GM19452 (cell line): Measurements from ENCODE around the gene GLRX5.
"Not testable (repeated sequence)": the region's sequence is repeated elsewhere in the genome, so short reads cannot be mapped to it uniquely, and the experiment has no call there.

Experiments used
- ATAC-seq: cut with Tn5 transposase; IDR thresholded peaks from one replicate; pipeline ENCODE4 v1.9.1; 2021; ENCODE audit not compliant: unreplicated experiment

Gene GLRX5

DNA sequence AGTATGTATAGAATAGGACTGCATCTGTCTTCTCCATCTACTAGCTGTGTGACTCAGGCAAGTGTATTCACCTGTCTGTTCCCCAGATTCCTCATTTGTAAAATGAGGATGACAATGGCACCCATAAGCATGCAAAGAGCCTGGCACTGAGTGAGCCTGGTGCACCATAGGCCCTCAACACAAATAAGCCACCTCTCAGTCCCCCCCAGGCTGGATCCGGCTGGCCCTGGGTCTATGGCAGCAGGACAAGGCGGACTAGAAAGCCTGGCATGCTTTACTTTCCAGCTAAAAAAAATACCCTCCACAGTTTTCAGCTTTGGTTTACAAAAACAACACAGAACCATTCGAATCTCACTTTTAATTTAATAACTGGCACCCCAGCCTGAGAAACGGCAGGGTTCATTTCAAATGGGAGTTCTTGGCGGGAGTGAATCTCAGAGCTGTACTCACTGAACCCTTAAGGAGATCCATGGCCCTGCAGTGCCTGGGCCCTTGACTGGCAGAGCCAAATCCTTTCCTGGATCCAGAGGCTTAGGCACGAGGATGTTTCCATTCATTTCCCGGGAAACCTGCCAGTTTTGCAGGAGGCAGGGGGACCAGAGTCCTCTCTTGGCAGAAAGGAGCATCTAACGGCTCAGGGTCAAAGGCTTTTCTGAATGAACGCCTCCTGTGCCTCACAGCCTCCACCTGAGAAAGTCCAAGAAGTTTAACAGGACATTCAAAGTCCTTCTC is 36.1 kb upstream of the GLRX5 start:
- no peak for ATAC-seq

DNA sequence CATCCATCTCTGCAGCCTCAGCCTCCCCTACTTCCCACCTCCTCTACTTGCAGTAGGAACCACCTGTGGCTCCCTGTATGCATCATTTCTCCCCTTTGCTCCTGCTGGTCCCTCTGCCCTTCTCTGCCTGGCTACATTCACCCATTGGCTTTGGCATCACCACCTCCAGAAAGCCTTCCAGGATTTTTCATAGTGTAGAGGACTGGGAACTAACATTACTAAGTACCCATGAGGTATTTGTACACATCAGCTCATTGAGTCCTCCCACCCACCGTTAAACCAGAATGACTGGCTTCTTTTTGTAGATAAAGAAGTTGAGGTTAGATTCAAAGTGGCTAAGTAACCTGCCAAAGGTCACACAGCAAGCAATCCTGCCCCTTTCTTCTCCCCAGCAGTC is 35.5 kb upstream of the GLRX5 start:
- ATAC-seq, result no peak

- no peak for ATAC-seq
Measured at GRCh38 chr14:95500201-95500681, 34.6 kb upstream of the GLRX5 start.

DNA sequence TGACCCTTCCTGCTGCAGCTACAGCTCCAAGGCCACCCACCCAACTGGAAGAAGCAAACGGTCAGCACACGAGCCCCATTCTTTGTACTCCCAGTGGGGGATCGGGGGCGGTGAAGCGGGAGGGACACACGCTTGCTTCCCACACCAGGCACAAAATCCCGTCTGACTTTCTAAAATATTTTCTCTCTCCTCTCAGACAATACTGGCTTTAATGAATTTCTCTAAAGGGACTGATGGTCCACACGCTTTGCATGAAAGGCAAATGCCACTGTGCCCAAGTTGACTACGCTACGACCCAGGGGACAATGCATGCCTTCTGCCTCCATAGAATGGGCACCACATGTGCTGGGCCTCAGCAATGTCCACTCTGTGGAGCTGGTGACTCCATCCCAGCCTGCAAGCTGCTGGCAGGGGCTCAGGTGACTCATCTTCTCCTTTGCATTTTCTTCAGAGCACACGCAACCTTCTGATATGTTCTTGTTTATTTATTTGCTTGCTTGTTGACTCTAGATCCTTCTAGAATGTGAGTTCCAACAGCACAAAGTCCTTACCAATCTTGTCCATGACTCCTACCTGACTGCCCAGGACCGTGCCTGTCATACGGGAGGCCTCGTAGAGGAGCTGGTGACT is 34.0 kb upstream of the GLRX5 start:
- no peak for ATAC-seq

- no peak for ATAC-seq
Measured at GRCh38 chr14:95502381-95502950, 32.4 kb upstream of the GLRX5 start.

GRCh38 chr14:95503365-95504134 is 31.3 kb upstream of the GLRX5 start:
- peak; percentile 45 for ATAC-seq

GRCh38 chr14:95504135-95505029 is 30.5 kb upstream of the GLRX5 start:
- ATAC-seq, result peak; percentile 29

DNA sequence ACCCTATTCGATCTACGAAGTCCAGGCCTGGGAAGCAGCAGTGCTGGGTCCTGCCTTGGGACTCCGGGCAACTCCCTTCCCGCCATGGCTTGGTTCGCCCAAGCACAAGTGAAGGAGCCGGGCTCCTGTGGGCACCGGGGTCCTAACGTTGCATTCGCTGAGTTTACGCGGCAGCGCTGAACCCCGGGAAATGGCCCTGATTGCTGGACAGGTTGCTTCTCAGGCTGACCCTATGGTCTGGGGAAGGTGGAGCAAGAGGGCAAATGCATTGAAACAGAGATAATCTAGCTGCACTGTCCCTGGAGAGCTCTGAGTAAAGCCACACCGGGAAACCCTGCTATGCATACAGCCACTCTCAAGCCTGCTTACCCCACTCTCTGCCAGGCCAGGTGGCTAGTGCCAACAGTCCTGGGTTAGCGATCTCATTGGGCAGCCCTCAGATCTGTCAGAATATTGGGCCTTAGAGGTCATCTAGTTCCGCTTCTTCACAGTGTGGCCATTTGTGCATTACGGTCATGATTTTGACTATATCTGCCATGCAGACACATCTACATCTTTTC is 29.7 kb upstream of the GLRX5 start:
- peak; percentile 47 for ATAC-seq

DNA sequence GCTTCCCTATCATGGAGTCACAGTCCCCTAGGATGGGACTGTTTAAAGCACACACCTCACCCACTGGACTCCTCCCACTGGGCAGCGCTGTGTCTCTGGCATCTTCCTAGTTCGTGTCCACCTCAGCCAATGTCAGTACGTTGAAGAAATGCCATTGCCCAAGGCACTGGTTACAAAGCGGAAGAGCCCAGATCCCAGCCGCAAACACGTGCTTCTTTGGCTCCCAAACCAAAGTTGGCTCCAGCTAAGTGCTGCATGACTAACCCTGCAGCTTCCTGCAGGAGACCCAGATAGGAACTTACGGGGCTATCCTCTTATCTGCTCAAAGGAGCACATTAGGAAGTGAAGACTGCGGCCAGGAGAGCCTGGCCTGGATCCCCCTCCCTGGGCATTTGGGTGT is 27.7 kb upstream of the GLRX5 start:
- ATAC-seq, result no peak

DNA sequence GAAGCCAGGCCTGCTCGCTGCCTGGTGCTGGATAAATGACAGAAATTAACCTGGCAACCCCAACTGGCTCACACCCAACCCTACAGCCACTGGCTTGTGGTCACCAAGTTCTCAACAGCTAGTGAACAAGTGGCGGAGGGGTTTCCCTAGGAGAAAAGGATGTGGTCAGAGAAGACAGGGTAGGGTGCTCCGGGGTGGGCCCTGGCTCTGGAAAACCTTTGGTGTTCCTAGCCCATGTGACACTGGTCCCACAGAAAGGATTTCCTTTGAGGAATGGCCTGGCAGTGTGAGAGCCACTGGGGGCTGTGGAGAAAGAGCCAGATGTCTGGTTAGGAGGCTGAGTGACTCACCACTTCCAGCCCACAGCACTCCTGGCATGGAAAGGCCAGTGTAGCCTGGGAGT is 27.1 kb upstream of the GLRX5 start:
- ATAC-seq, result no peak

GRCh38 chr14:95508377-95508776 is 26.5 kb upstream of the GLRX5 start:
- no peak for ATAC-seq

DNA sequence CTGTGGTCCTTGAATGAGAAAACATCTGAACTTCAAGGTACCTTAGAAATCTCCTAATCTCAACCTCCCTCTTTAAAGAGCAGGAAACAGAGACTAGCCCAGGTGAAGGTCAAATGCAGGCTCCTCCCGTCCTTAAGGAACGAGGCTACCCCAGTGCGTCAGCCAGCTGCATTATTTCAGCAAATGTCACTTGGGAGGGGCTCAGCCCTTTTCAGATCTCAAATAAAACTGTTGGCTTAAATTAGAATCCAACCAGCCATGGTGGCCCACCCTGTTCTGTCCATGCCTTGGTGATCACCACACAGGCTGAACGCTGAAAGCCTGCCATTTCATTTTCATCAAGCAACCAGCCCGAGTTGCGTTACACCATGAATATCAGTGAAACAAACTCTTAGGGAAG is 25.4 kb upstream of the GLRX5 start:
- no peak for ATAC-seq

GRCh38 chr14:95510344-95510743 is 24.5 kb upstream of the GLRX5 start:
- ATAC-seq, result not testable (repeated sequence)

DNA sequence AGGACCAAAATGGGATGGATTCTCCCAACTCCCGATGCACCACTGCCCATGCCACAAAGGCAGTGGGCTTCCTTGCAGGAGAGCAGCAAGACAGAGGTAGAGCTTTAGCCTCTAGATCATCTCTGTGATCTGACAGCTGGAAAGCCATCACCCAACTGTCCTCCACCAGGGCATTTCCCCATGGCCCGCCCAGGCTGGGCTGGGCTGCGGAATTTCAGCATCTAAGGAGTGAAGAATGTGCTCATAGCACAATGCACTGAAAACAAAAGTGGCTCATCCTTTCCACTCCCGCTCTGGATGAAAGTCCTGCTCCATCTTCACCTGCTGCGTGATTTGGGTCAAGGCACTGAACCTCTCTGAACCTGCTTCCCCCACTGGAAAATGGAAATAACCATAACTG is 24.0 kb upstream of the GLRX5 start:
- no peak for ATAC-seq

DNA sequence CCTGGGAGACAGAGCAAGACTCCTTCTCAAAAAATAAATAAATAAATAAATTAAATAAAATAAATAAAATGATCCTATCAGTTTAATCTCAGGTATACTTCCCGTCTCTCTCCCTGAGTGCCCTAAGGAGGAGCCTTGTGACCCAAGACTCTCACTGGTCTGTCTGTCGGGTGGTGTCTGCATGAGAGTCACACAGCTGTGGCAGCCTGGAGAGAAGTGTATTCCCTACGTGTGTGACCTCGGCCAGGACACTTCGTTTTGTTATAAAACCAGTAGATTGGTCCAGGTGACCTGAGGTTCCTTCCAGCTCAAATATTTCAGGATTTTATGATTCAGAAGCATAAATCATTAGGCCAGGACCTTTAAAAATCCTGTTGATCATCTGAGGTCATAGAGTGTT is 23.2 kb upstream of the GLRX5 start:
- ATAC-seq, result no peak

DNA sequence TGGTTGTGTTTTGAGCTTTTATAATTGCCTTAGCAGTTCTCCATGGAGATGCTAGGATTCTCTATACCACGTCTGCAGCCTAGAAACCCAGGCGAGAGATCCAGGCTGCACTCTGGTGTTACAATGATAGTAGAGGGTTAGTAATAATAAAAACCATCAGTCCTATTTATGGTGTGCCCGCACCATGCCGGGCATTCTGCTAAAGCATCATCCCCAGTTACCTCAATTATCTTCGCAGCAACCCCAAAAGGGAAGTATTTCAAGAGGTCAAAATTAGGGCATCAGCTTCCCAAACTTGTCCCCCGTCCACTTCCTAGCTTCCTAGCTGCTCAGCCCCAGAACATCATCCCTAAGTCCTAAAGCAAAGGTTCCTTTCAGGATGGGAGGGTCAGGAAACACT is 21.6 kb upstream of the GLRX5 start:
- ATAC-seq, result no peak

- no peak for ATAC-seq
Measured at GRCh38 chr14:95514131-95515079, 20.4 kb upstream of the GLRX5 start.

GRCh38 chr14:95515080-95515489 is 19.8 kb upstream of the GLRX5 start:
- ATAC-seq, result no peak
